ENCODE data around the gene FTCD.

DNA sequence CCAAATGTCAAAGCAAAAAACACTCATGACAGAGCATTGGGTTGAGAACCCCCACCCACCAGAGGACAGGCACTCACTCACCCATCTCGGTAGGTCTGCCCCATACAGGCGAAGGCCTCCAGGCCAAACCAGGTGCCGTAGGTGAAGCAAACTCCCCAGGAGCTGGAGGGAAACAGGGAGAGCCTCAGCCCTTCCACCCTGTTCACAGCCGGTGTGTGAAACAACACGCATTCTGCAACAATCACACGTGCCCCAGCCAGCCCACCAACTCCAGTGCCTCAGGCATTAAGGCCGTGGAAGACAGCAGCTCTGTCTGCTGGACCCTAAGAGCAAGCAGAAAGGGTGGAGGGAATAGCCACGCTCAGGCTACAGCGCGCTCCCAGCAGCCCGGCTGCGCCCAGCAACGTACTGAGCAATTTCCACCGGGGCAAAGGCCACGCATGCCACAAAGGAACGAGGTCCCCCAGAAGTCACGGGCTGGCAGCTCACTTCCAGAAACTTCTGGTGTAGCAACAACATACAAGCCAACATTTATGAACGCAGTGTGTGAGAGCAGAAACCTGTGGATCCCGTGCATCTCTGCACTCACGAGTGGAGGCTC is 40.3 kb upstream of the FTCD start:
- TF ChIP-seq, protein P1, sequence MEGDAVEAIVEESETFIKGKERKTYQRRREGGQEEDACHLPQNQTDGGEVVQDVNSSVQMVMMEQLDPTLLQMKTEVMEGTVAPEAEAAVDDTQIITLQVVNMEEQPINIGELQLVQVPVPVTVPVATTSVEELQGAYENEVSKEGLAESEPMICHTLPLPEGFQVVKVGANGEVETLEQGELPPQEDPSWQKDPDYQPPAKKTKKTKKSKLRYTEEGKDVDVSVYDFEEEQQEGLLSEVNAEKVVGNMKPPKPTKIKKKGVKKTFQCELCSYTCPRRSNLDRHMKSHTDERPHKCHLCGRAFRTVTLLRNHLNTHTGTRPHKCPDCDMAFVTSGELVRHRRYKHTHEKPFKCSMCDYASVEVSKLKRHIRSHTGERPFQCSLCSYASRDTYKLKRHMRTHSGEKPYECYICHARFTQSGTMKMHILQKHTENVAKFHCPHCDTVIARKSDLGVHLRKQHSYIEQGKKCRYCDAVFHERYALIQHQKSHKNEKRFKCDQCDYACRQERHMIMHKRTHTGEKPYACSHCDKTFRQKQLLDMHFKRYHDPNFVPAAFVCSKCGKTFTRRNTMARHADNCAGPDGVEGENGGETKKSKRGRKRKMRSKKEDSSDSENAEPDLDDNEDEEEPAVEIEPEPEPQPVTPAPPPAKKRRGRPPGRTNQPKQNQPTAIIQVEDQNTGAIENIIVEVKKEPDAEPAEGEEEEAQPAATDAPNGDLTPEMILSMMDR (IDR thresholded peaks at IDR 0.05): no peak
- no peak for TF ChIP-seq POLR2A (IDR thresholded peaks at IDR 0.05)

Data from vagina (tissue), 2 donors.